ENCODE measurements around the gene FUS.
"Not testable (repeated sequence)": the region's sequence is repeated elsewhere in the genome, so short reads cannot be mapped to it uniquely, and the experiment has no call there.

The FUS gene

GRCh38 chr16:31179747-31180459 lies at the start of gene FUS:
Gene FUS (plus strand): TSS chr16:31180139. CDS start chr16:31180215, 76 bp downstream.
- DNase-seq (ENCODE audit: low read depth) = peak; percentile 88

GRCh38 chr16:31130336-31130891 lies 49.5 kb upstream of the FUS start:
- no peak for DNase-seq (ENCODE audit: low read depth)

GRCh38 chr16:31130899-31131298 lies 49.0 kb upstream of the FUS start:
- no peak for DNase-seq (ENCODE audit: low read depth)

GRCh38 chr16:31131416-31131815 lies 48.5 kb upstream of the FUS start:
- no peak for DNase-seq (ENCODE audit: low read depth)

- no peak for DNase-seq (ENCODE audit: low read depth)
Observed at GRCh38 chr16:31131841-31132271, 48.1 kb upstream of the FUS start.

GRCh38 chr16:31132303-31132979 lies 47.5 kb upstream of the FUS start:
- DNase-seq (ENCODE audit: low read depth) = no peak

- no peak for DNase-seq (ENCODE audit: low read depth)
Observed at GRCh38 chr16:31133046-31133501, 46.9 kb upstream of the FUS start.

- DNase-seq (ENCODE audit: low read depth) = no peak
Observed at GRCh38 chr16:31134091-31134571, 45.8 kb upstream of the FUS start.

- no peak for DNase-seq (ENCODE audit: low read depth)
Observed at GRCh38 chr16:31134625-31135534, 45.1 kb upstream of the FUS start.

GRCh38 chr16:31135535-31136286 lies 44.2 kb upstream of the FUS start, which contains the start of gene PRSS8:
Gene PRSS8 (minus strand): TSS chr16:31135727. CDS start chr16:31135498, 229 bp downstream.
- no peak for DNase-seq (ENCODE audit: low read depth)

GRCh38 chr16:31136287-31136662 lies 43.7 kb upstream of the FUS start:
- DNase-seq (ENCODE audit: low read depth) = no peak

GRCh38 chr16:31136822-31137499 lies 43.0 kb upstream of the FUS start:
- DNase-seq (ENCODE audit: low read depth) = not testable (repeated sequence)

- DNase-seq (ENCODE audit: low read depth) = no peak
Observed at GRCh38 chr16:31138621-31139578, 41.0 kb upstream of the FUS start.

- not testable (repeated sequence) for DNase-seq (ENCODE audit: low read depth)
Observed at GRCh38 chr16:31141071-31141469, 38.9 kb upstream of the FUS start.

GRCh38 chr16:31141489-31142108 lies 38.3 kb upstream of the FUS start:
- DNase-seq (ENCODE audit: low read depth) = no peak

- peak; percentile 92 for DNase-seq (ENCODE audit: low read depth)
Observed at GRCh38 chr16:31142109-31143010, 37.6 kb upstream of the FUS start.

- DNase-seq (ENCODE audit: low read depth) = no peak
Observed at GRCh38 chr16:31143011-31143693, 36.8 kb upstream of the FUS start.
